ENCODE results near the gene MGST3.

GRCh38 chr1:165612062-165612461 is 19.0 kb upstream of the MGST3 start:
- TF ChIP-seq RAD21 (IDR thresholded peaks at IDR 0.05; ENCODE audit: low read length) (no peak), MAZ (IDR thresholded peaks at IDR 0.05; ENCODE audit: borderline replicate concordance, low read depth, low read length) (no peak), CTCF (conservative IDR thresholded peaks at IDR 0.05; ENCODE audit: low read depth, low read length) (no peak), ELK1 (IDR thresholded peaks at IDR 0.05; ENCODE audit: borderline replicate concordance, low read depth, low read length) (no peak), SMC3 (IDR thresholded peaks at IDR 0.05; ENCODE audit: low read depth, low read length) (no peak), FOS (IDR thresholded peaks at IDR 0.05; ENCODE audit: low read depth, low read length) (no peak), MXI1 (IDR thresholded peaks at IDR 0.05; ENCODE audit: borderline replicate concordance, low read depth, low read length) (no peak), POLR2A (IDR thresholded peaks at IDR 0.05; ENCODE audit: low read depth, low read length) (no peak), USF2 (IDR thresholded peaks at IDR 0.05; ENCODE audit: low read depth, low read length) (no peak), MAFK (IDR thresholded peaks at IDR 0.05; ENCODE audit: low read depth, low read length) (no peak), RCOR1 (IDR thresholded peaks at IDR 0.05; ENCODE audit: insufficient replicate concordance, low read length) (no peak), CHD1 (IDR thresholded peaks at IDR 0.05; ENCODE audit: low read depth, low read length) (no peak), BHLHE40 (IDR thresholded peaks at IDR 0.05; ENCODE audit: low read depth, low read length) (no peak), CEBPB (IDR thresholded peaks at IDR 0.05; ENCODE audit: low read depth, low read length) (no peak)
